Pulmonary artery endothelial cell (primary cell): Measurements from ENCODE around the gene RFX8. TPM values are rescaled to one million over a fixed set of nuclear protein-coding genes. Genes with fewer than 3 reads are reported as not detected.
A peak's percentile ranks its signal among the peaks of the same experiment; 100 is the strongest.
"Not testable (repeated sequence)": the region's sequence is repeated elsewhere in the genome, so short reads cannot be mapped to it uniquely, and the experiment has no call there.

Experiments used
- DNase-seq: peaks from one replicate; pipeline ENCODE4 v3.0.0-alpha.2; 2011; ENCODE audit warnings: low read depth, low spot score
- total RNA-seq: library from RNA; depleted of rRNA; stranded (reverse); fragments of >200 nt; gene quantifications from 2 replicates; pipeline ENCODE4 v1.2.3, GENCODE V29; 2014

Gene RFX8
- total RNA-seq, 1 donor from 2014 or later: 0.66 TPM

DNA sequence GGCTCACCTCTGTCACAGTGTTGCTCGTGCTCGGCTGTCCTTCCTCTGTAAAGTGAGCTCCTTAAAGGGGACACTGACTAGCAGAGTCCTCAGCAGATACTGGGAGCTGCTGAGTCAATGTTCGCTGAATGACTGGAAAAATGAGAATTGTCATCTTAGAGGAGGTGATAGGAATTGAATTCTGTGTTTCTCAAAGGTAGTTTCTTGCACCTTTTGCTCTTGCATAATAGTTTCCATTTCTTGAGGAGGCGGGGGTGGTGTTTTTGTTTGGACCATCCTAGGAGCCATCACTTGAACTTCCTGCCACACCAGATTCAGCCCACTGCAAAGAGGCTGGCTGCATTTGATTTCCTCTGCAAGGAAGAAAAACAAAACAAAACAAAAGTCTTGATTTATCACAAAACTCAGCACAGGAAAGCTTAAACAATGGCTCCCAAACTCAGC is 11.4 kb upstream of the RFX8 start:
- peak; percentile 63 for DNase-seq

DNA sequence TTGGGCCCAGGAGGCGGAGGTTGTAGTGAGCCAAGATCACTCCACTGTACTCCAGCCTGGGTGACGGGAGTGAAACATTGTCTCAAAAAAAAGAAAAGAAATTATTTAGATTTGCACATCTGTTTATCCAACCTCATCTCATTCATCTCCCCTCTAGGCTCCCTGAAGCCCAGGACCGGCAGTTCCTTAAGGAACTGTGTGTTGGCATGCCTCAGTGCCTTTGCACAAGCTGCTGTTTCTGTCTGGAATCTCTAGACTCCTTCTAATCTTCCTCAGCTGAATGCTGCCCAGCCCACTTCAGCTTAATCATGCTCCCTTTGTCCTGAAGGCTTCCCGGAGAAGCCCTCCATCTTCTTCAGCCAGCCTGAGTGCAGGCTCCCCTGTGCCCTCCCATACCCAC is 10.9 kb upstream of the RFX8 start:
- DNase-seq: no peak

- DNase-seq: no peak
Measured at GRCh38 chr2:101480764-101481163, 5.9 kb upstream of the RFX8 start.

- DNase-seq: no peak
Measured at GRCh38 chr2:101479810-101480209, 4.9 kb upstream of the RFX8 start.

GRCh38 chr2:101479328-101479727 is 4.4 kb upstream of the RFX8 start:
- no peak for DNase-seq

DNA sequence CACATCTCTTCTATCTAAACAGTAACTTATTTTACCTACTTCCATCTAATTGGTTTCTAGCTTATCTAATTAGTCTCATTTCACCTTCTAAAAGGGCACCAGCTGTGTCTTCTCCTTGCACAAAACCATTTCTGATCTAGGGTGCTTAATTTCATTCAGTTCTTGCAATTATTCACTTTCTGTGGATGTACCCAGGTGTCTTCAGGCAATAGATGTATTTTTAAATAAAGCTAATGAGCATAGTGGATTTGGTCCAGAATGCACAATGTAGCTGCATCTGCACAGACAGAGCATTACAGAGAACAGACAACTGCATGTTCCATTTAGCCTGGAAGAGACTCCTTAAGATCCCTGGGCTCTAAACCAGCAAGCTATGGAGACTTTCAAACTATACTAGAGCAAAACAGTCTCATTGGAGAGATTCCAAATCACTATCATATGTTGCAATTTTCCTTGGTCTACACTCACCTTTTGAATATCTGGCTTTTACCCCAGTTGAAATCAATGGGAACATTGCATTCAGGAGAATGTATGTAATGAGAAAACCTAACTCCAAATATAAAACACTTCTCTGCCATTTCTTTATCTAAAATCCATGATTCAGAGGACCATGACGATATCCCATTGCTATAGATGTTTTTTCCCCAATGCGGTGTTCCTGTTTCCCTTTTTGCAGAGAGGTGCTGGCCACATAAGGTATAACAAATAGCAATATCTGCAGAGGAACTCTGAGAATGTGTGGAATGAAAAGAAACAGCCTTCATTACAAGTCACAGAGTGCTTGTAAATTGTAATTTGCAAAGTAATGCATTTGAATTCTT is 3.5 kb upstream of the RFX8 start:
- DNase-seq: no peak

DNA sequence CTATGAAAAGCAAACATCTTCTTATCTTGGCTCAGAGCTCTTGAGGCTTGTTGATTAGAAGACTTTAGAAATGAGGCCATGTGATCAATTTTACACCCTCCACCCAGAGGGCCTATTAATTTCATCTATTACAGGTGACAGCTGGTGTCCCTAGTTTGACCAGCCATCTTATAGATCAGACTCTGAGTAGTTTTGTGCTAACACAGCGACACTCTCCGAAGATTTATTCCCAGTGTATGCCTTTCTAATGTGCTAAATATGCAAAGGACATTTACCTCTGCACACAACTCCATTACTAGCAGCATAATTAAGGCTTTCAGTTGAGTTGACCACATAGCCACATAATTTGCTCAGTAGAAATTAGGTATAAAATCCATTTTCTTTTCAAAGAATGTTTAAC is 2.6 kb upstream of the RFX8 start:
- no peak for DNase-seq

GRCh38 chr2:101476605-101477208 is 1.8 kb upstream of the RFX8 start:
- DNase-seq: no peak

DNA sequence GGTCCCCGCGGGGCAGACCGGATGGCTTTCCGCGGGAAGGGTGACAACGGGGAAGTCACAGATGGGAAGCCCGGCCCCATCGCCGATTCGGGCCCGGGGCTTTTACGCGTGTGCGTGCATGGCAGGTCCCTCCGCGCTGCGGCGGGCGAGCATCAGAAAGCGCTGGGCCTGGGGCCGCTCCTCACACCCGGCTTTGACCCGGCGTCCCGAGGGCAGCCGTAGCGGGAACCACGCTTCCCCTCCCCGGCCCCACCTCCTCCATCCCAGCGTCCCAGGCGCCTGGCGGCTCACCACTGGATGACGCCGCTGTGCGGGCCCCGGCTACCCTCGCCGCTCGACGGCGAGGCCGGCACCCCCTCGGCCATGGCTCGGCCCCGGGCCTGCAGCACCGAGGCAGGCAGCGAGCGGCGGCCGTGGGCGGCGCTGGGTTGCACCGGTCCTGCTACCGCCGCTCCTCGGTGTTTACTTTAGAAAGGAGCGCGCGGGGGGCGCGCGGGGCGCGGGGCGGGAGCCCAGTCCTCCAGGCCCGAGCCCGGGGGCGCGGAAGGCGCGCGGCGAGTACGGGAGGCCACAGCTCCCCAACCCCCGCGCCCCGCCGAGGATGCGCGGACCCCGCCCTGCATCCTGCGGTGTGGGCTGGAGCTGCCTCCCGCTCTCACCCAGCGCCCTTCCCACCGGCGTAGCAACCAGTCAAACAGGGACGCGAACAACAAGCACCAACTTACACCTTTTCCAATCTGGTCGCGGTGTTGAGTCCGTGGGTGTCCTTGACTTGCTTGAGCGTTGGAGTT is 806 bp downstream of the RFX8 start:
- DNase-seq: no peak

GRCh38 chr2:101473591-101473910 is 1.4 kb downstream of the RFX8 start:
- no peak for DNase-seq

- DNase-seq: no peak
Measured at GRCh38 chr2:101469863-101470262, 5.0 kb downstream of the RFX8 start.

- DNase-seq: no peak
Measured at GRCh38 chr2:101467306-101467705, 7.6 kb downstream of the RFX8 start.

DNA sequence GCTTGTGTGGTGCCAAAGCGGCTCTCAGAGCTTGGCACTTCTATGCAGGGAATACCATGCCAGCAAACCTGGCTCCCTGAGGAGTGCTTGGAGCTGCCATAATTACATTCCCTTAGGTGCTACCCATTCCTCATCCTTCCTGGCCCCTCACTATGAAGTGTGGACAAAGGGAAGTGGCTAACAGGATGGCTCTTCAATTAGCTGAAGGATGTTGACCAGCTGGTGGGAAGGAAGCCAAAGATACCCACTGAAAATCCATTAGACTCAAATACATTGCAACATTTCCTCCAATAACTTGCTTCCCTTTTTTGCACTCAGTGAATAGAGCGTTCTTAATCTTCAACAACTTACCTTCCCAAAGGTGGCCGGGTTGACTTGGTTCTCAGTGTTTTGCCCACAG is 8.5 kb downstream of the RFX8 start:
- no peak for DNase-seq

DNA sequence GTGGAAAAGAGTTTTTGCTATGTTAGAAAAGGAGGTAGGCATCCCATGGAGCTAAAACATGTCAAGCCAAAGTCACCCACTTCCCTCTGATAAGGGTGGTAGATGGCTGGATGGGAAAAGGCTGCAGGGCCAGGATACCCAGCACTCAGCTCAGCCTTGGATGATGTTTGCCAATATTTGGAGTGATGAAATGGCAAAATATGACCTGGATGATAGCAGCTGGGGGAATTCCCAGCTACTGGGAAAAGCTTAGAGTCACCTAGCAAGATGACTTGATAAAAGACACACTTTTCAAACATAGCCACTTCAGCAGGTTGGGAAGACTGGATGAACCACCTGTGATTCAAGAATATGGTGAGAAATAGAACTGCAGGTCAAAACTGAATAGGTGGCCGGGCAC is 10.1 kb downstream of the RFX8 start:
- DNase-seq: no peak

- peak; percentile 92 for DNase-seq
Measured at GRCh38 chr2:101463911-101464641, 10.8 kb downstream of the RFX8 start.

GRCh38 chr2:101463421-101463820 is 11.5 kb downstream of the RFX8 start:
- no peak for DNase-seq

- no peak for DNase-seq
Measured at GRCh38 chr2:101461381-101461780, 13.5 kb downstream of the RFX8 start.

- not testable (repeated sequence) for DNase-seq
Measured at GRCh38 chr2:101454408-101454807, 20.5 kb downstream of the RFX8 start.

GRCh38 chr2:101450965-101451364 is 23.9 kb downstream of the RFX8 start:
- DNase-seq: no peak

GRCh38 chr2:101446869-101447268 is 28.0 kb downstream of the RFX8 start:
- no peak for DNase-seq

DNA sequence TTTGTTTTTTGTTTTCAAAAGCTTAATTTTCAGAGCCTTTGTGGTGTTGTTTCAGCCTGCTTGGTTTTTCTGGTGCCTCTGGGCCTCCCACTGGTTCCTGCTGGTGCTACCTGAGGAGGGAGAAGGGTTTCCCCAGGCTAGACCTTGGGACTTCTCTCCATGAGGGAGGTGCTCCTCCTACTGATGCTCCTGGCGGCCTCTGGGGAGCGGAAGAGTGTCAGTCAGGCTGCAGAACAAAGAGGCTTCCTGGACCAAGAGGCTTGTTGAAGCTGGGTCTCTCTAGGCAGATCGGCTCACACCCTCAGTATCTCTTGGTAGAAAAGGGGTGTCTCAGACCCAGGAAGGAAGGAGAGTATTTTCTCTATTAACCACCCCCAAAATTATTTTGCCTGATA is 32.2 kb downstream of the RFX8 start:
- DNase-seq: peak; percentile 24
